GM18858 (cell line): ENCODE measurements around the gene AMZ2.
"Not testable (repeated sequence)": the region's sequence is repeated elsewhere in the genome, so short reads cannot be mapped to it uniquely, and the experiment has no call there.

ENCODE experiments used
- ATAC-seq: cut with Tn5 transposase; IDR thresholded peaks from one replicate; pipeline ENCODE4 v1.9.1; 2021; ENCODE audit not compliant: unreplicated experiment

AMZ2 gene, protein sequence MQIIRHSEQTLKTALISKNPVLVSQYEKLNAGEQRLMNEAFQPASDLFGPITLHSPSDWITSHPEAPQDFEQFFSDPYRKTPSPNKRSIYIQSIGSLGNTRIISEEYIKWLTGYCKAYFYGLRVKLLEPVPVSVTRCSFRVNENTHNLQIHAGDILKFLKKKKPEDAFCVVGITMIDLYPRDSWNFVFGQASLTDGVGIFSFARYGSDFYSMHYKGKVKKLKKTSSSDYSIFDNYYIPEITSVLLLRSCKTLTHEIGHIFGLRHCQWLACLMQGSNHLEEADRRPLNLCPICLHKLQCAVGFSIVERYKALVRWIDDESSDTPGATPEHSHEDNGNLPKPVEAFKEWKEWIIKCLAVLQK

DNA sequence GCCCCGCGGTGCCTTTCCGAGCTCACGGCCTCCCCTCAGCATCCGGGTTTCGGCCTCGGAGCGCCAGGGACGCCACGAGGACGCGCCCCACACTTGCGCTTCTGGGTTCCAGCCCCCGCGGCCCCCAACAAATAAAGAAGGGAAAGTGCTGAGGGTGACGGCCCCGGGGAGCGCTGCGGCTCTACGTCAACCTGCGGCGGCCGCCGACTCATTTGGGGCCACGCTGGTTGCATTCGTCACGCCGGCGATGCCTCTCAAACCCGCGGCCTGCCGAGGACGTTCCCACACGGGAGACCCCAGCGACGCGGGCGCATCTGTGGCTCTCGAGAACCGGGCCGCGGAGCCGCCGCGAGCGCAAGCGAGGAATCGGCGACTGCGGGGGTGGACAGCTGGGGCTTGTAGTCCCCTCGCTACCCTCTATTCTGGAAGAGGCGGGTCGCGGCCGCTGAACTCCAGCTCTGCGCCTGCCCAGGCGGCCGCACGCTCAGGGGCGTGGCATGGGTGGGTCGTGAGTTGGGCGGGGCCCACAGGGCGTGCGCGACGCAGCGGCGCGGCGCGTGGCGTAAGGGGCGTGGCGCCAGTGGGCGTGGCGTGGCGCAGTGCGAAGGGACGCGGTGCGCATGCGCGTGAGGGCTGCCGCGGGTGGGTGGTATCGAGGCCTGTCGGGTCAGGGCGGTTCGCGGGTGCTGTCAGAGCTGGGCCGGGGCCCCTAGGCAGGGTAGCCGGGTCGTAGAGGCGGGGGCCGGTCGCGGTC lies at the start of gene AMZ2:
Gene AMZ2, plus strand, starts transcription at position 599 of the 754 bp plus-strand sequence. CDS start 2,145 bp downstream, outside the sequence.
- peak; percentile 73 for ATAC-seq

DNA sequence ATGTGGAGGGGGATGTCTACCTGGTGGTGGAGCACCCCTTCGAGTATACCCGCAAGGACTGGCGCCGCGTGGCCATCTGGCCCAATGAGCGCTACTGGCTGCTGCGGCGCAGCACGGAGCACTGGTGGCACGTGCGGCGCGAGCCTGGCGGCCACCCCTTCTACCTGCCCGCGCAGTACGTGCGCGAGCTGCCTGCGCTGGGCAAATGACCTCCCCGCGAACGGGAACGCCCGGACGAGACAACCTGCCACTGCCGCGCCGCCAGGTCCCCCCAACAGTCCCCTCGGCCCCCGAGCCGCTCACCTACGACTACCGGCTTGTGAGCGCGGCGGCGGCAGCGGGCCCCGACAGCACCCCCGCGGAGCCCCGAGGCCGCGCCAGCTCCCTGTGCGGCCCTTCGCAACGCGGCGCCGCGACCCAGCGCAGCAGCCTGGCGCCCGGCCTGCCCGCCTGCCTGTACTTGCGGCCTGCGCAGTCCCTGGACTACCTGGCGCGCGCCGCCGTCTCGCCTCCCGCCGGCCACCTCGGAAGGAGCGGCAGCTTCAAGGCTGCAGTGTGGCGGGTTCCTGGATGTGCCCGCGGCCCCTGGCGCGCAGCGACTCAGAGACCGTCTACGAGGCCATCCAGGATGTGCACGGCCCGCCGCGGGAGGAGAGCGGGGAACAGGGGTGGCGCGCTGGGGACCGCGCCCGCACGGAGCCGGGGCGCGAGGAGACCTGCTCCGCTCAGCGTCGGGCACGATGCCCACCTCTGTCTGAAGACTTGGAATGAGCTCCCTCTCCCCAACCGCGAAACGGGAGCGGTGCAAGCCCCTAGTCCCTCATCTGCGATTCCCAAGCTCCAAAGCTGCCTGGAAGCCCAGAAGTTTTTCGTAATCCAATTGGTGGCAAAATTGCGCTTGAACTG lies 48.7 kb upstream of the AMZ2 start:
- no peak for ATAC-seq

DNA sequence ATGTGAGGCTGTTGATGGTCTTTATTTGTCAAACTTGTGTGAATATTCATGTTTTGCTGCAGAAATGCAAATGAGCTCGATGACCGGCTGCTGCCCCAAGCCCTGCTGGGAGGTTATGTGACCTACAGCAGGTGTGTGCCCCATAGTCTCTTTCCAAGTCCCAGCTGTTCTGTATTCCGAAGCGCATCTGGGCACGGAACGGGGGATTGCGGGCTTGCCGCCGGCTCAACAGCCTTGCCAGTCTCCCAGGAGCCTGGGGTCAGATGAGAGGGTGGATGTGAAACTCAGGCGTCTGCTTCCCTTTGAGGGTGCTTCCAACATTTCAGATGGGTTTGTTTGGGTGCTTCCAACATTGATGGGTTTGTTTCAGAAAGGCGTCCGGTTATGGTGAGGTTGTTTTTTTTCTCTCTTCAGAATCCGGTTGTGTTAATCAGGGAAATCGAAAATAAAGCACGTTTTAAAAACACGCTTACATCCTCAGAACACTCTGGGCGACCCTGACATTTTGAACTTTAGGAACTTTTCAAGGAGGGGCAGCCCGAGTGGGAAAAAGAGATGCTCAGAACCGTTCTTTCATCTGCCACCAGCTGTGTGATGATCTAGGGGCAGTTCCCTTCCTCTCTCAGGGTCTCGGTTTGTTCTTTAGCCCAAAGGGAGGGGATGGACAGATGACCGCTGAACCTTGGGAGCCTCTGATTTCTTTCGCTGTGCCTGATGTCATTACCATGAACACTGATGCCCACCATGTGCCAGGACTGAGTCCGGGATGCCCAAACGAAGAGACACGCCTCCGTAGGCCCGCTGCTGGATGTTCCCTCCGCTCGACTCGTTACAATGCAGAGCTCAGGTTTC lies 47.8 kb upstream of the AMZ2 start:
- no peak for ATAC-seq

DNA sequence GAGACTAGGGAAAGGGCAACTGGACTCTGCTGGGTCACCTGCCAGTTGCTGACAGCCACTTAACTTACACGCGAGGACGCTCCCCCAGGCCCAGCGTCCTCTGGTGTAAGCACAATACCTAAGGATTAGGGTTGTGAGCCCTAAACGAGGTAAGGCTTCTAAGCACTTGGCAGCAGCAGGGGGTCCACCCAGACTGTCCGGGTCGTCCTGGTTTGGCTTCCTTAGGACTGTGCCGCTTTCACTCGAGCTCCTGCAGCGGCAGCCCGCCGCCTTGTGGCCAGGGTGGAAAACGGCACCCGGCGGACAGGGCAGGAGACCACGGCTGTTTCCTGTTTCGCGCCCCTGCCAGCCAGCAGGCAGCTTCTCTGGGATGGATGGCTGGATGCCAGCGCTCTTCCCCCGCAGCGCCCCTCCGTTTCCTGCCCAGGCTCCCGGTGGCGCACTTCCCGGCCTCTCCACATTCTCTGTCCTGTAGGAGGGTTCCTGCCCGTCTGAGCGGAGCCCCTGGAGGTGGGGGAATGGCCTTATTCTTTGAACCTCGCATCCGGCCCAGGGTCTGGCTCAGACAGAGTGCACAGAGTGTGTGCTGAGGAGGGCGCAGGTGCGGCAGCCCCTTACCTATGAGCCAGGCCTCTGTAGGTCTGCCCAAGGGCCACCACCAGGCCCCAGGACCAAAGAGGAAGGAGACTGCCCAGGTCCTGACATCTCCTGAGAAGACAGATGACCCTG lies 47.0 kb upstream of the AMZ2 start:
- peak; percentile 31 for ATAC-seq

DNA sequence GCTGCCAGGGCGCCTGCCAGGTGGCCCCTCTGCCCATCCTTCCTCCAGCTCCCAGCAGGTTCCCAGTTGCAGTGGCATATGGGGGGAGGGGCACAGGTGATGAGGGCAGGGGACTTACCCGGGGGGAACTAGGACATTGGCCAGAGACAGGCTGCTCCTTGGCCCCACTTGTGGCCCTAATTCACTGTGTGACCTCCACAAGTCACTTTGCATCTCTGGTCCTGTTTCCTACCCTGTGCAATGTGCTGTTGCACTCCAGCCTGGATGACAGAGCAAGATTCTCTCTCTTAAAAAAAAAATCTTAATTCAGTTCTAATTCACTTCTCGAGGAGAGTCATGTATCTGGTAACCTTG lies 46.4 kb upstream of the AMZ2 start:
- ATAC-seq: not testable (repeated sequence)

DNA sequence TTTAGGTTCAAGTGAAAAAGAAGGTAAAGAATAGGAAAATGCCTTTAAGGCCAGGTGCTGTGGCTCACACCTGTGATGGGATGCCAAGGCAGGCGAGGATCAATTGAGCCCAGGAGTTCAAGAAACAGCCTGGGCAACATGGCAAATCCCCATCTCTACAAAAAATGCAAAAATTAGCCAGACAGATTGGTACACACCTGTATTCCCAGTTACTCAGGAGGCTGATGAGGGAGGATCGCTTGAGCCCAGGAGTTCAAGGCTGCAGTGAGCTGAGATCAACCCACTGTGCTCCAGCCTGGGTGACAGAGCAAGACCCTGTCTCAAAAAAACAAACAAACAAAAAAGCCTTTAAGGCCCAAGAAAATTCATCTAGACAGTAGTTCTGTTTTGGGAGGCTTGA lies 45.5 kb upstream of the AMZ2 start:
- ATAC-seq: not testable (repeated sequence)

DNA sequence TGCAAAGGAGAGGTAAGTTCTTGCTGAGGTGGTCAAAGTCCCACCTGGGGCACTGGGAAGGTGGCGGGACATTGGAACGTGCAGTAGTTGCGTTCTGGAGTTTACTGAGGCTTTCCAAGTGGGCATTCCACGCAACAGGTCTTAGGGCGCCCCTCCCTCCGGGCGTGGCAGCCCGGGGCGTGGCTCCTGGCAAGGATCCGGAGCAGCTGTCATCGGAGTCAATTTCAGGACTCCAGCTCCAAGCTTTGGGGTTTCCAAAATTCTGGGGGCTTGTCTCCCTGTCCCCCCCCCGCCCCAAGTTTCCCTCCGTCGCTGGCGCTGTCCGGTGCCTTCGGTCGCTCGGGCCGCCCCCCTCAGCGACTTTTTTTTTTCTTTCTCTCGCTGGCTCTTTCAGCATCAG lies 43.1 kb upstream of the AMZ2 start:
- no peak for ATAC-seq

DNA sequence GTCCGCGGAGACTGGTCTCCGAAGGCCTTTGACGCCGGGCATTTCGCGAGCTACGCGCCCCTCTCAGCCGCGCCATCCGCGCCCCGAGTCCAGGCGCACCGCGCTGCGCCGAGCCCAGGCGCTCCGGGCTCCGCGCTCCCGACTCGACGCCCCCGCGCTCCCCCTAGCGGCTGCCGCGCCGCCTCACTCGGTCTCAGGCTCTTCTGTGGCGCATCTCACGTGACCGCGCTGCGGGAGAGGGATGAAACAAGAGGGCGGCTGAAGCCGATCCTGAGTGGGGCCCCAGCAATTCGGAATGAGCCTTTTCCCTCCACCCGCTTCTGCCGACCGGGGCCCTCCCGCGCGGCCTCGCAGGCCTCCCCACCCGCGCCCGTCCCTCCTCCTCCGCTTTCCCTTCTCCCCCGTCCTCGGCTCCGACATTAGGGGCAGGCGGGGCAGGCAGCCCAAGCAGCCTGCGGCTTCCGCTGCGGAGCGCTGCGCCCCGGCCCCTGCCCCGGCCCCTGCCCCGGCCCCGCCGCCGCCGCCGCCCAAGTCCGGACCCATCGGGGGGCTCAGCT lies 42.5 kb upstream of the AMZ2 start:
- peak; percentile 78 for ATAC-seq

DNA sequence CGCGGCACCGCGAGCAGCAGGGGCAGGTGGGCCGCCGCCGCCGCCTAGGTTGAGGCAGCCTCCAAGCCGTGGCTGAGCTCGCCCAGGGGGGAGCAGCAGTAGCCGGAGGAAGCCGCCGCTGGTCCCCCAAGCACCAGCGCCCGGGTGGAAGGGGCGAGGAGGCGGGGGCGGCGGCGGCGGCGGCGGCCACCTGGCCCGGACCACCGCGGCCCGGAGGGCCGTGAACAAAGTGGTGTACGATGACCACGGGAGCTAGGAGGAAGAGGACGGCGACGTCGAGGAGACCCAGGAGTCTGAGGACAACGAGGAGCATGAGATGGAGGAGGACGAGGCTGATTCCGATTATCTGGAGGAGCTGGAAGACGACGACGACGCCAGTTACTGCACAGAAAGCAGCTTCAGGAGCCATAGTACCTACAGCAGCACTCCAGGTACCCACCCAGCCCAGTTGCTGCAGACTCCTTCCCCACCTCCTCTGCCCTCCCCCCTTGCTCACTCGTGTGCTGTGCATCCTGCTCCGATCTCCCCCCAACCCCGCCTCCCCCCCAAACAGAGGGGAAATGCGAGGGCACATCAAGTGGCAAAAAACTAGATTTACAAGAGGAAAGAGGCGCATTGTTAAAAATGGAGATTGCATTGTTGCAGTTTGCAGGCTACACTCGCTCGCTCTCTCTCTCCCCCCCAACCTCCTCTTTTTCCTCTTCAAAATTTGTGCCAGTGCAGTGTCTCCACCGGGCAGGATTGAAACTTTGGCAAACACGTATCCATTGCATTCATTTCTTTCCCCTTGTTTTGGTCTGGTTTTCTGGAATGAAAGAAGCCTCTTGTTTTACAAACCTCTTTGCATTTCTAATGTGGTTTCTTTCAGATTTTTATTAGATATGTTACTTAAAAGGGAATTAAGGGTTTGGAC lies 41.8 kb upstream of the AMZ2 start:
- ATAC-seq: no peak

DNA sequence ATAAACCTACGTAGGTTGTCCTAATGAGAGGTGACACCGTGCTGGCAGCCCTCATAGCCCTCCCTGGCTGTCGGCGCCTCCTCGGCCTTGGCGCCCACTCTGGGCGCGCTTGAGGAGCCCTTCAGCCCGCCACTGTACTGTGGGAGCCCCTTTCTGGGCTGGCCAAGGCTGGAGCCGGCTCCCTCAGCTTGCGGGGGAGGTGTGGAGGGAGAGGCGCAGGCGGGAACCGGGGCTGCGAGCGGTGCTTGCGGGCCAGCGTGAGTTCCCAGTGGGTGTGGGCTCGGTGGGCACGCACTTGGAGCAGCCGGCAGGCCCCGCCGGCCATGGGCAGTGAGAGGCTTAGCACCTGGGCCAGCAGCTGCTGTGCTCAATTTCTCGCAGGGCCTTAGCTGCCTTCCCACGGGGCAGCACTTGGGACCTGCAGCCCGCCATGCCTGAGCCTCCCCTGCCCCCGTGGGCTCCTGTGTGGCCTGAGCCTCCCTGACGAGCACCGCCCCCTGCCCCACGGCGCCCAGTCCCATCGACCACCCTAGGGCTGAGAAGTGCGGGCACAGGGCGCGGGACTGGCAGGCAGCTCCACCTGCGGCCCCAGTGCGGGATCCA lies 40.1 kb upstream of the AMZ2 start:
- ATAC-seq: no peak

DNA sequence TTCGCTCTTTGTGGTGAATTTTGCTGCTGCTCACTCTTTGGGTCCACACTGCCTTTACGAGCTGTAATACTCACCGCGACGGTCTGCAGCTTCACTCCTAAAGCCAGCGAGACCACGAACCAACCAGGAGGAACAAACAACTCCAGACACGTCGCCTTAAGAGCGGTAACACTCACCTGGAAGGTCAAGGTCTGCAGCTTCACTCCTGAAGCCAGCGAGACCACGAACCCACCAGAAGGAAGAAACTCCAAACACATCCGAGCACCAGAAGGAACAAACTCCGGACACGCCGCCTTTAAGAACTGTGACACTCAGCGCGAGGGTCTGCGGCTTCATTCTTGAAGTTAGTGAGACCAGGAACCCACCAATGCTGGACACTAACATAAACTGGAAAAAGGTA lies 39.2 kb upstream of the AMZ2 start:
- not testable (repeated sequence) for ATAC-seq

DNA sequence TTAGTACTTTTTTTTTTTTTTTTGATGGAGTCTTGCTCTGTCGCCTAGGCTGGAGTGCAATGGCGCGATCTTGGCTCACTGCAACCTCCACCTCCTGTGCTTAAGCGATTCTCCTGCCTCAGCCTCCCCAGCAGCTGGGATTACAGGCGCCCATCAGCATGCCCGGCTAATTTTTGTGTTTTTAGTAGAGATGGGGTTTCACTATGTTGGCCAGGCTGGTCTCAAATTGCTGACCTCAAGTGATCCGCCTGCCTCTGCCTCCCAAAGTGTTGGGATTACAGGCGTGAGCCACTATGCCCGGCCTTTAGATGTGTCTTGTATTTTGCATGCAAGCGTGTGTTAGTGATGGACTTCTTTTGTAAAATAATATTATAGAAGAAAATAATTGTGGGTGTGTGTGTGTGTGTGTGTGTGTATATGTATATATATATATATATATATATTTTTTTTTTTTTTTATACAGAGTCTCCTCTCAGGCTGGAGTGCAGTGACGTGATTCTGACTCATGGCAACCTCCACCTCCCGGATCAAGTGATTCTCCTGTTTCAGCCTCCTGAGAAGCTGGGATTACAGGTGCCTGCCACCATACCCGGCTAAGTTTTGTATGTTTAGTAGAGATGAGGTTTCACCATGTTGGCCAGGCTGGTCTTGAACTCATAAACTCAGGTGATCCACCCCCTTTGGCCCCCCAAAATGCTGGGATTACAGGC lies 38.5 kb upstream of the AMZ2 start:
- not testable (repeated sequence) for ATAC-seq

DNA sequence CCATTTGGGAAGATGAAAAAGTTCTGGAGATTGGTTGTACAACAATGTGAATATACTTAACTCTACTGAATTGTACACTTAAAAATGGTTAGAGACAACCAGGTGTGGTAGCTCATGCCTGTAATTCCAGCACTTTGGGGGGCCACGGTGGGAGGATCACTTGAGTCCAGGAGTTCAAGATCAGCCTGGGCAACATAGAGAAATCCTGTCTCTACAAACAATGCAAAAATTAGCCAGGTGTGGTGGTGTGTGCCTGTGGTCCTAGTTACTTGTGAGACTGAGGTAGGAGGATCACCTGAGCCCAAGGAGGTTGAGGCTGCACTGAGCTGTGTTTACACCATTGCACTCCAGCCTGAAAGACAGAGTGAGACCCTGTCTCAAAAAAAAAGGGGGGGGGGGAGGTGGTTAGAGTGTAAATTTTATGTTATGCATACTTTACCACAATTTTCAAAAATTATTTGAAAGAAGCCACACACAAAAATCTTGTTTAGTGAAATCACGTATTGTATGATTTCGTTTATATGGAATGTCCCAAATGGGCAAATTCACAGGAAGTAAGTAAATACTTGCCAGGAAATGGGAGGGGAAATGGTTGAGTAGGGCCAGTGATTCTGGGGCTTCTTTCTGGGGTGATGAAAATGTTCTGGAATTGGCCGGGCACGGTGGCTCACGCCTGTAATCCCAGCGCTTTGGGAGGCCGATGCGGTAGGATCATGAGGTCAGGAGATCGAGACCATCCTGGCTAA lies 37.1 kb upstream of the AMZ2 start:
- ATAC-seq: no peak

DNA sequence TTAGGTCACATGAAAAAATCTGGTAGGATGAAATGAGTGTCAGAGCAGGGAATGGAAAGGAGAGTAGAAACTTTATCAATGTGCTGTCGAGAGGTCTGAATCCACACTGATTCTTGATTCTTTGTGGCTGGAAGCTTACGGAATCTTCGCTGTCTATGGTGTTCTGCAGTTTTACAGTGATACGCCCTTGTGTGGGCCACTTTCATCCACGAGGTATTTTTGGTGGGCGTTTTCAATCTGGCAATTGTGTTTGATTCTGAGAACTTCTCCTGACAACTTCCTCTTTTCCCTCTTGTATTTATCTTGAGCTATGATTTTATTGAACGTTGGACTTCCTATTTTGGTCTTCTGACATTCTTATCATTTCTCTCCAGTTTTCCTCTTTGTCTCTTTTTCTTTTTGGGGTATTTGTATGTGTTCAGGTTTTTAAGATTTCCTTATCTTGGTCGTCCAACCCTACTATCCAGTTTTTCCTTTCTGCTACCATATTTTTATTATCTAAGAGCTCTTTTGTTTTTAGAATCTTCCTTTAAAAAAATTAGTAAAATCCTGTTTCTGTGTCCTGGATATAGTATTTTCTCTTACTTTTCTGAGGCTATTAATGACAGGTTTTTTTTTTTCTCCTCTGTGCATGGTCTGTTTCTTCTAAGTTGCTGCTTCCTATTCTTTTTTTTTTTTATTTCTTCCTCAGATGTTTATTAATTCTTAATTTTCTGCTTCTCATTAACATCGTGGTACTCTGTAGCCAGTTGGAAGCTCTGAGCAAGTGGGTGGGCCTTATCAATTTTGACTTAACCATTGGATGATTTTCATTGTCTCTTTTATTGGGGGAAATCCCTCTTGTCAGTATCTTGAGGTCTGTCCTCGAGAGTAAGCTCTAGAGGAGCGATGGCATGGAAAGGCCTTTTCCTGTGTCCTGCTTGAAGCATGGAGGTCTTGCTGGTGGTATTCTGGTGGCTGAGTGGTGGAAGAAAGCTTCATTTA lies 34.1 kb upstream of the AMZ2 start:
- ATAC-seq: not testable (repeated sequence)

DNA sequence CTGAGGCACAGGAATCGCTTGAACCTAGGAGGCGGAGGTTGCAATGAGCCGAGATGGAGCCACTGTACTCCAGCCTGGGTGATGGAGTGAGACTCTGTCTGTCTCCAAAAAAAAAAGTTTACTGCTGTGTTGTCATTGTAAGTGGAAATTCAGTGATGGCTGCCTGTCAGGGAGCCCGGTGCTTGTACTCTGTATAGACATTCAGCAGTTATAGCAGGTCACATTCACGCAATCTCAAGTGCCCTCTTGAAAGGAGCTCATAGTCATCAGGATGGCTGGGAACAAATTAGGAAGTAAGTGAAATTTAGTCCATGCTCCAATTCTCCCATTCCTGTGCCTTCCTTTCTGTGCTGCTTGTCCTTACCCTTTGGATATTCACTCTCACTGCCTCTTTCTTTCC lies 32.4 kb upstream of the AMZ2 start:
- ATAC-seq: not testable (repeated sequence)

DNA sequence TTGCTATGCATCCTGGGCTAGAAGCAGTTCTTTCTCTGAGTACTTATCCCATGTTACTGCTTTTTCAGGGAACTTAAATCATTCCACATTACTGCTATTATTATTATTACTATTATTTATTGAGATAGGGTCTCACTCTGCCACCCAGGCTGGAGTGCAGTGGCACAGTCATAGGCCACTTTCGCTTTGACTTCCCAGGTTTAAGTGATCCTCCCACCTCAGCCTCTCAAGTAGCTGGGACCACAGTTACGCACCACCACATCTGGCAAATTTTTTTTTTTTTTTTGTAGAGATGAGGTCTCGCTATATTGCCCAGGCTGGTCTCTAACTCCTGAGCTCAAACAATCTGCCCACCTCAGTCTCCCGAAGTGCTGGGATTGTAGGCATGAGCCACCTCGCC lies 28.4 kb upstream of the AMZ2 start:
- not testable (repeated sequence) for ATAC-seq
